OCI-LY3 (cell line): ENCODE results near the gene B4GALNT2.

Experiments used
- EZH2phosphoT487 ChIP-seq: fragments of 200-600 bp; shearing (Covaris generic); IDR thresholded peaks from 2 replicates; pipeline ENCODE4 v1.6.1; 2018; ENCODE audit warnings: antibody characterized with exemption, mixed run types, low read depth
- TF ChIP-seq, protein P1 (sequence below): fragments of 200-600, 300-600 bp; sonication (generic); IDR thresholded peaks from 2 replicates; pipeline ENCODE4 v1.5.1; 2014; ENCODE audit warnings: antibody characterized with exemption, low read length, low read depth

GRCh38 chr17:49187301-49187700, 54.7 kb downstream of the B4GALNT2 start:
- TF ChIP-seq EZH2phosphoT487: no peak
- TF ChIP-seq, protein P1, sequence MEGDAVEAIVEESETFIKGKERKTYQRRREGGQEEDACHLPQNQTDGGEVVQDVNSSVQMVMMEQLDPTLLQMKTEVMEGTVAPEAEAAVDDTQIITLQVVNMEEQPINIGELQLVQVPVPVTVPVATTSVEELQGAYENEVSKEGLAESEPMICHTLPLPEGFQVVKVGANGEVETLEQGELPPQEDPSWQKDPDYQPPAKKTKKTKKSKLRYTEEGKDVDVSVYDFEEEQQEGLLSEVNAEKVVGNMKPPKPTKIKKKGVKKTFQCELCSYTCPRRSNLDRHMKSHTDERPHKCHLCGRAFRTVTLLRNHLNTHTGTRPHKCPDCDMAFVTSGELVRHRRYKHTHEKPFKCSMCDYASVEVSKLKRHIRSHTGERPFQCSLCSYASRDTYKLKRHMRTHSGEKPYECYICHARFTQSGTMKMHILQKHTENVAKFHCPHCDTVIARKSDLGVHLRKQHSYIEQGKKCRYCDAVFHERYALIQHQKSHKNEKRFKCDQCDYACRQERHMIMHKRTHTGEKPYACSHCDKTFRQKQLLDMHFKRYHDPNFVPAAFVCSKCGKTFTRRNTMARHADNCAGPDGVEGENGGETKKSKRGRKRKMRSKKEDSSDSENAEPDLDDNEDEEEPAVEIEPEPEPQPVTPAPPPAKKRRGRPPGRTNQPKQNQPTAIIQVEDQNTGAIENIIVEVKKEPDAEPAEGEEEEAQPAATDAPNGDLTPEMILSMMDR: no peak
